Measurements from ENCODE around the gene USH1G. TPM values are rescaled to one million over a fixed set of nuclear protein-coding genes. Genes with fewer than 3 reads are reported as not detected.
A peak's percentile ranks its signal among the peaks of the same experiment; 100 is the strongest.
"Not testable (repeated sequence)": the region's sequence is repeated elsewhere in the genome, so short reads cannot be mapped to it uniquely, and the experiment has no call there.

Gene USH1G
- polyA plus RNA-seq, 3 donors: not detected

DNA sequence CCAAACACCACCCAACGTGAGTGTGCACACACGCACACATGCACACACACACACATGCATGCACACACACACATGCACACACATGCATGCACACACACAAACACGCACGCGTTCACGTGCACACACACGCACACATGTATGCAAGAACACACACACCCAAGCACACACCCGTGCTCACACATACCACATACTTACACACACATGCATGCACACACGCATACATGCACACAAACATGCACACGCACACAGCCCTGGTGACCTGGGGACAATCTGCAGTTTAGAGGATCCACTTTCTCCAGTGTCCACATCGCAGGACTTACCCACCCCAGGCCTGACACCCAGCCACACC is 6.2 kb downstream of the USH1G start:
- H3K9me3 Mint-ChIP-seq: peaks cover 5 to 10% (median 6%) of the 10 kb centered on the region in 7 donors
- WGBS (ENCODE audit: insufficient coverage): 88% methylated on average over 10 of the region's 11 CpGs
- Histone ChIP-seq H4K20me1 (ENCODE audit: insufficient read depth, low read length) (no peaks in the 10 kb centered on the region), H3K79me2 (ENCODE audit: insufficient read depth, low read length) (no peaks in the 10 kb centered on the region), H2AFZ (ENCODE audit: insufficient read depth, low read depth, low read length, poor library complexity, severe bottlenecking) (peak overlapping the region; percentile 79), H3K4me1 (ENCODE audit: control insufficient read depth in 1 of 2, insufficient read depth in 2 of 2, low read length in 2 of 2) (peaks cover 22 to 37% of the 10 kb centered on the region in 2 donors), H3K27ac (ENCODE audit: low read depth in 1 of 2, low read length in 2 of 2) (no peak overlapping the region), H3K4me2 (replicated peaks; ENCODE audit: extremely low read depth, low read length, poor library complexity, severe bottlenecking) (peak overlapping the region; percentile 72), H3K27me3 (ENCODE audit: control insufficient read depth in 2 of 2, insufficient read depth in 2 of 2, low read length in 2 of 2) (peaks cover 7 to 27% of the 10 kb centered on the region in 2 donors), H3K4me3 (replicated peaks in 1 of 3; ENCODE audit: low read depth in 2 of 3, low read length in 3 of 3) (peak overlapping the region in 1 of 3 experiments; percentile 62), H3K36me3 (replicated peaks in 1 of 2; ENCODE audit: control insufficient read depth in 1 of 2, insufficient read depth in 2 of 2, low read length in 2 of 2) (no peaks in the 10 kb centered on the region), H3K9me3 (replicated peaks in 1 of 2; ENCODE audit: control insufficient read depth in 1 of 2, insufficient read depth in 1 of 2, low read length in 2 of 2) (peaks cover 0 to 5% of the 10 kb centered on the region in 2 donors), H3K9ac (ENCODE audit: insufficient read depth, low read length, poor library complexity, severe bottlenecking) (no peak overlapping the region)
- intact Hi-C loops (cut with micrococcal nuclease): no loop called here
- peaks cover 24% of the 10 kb centered on the region for H3K4me1 Mint-ChIP-seq
- H3K27ac Mint-ChIP-seq: peak overlapping the region in 1 of 7 donors; percentile 13
- DNase-seq: no peak
- H3K27me3 Mint-ChIP-seq (ENCODE audit: low read depth in 3 of 3): peaks cover 24 to 33% (median 30%) of the 10 kb centered on the region in 3 donors
- peak overlapping the region in 1 of 2 donors; percentile 76 for H3K4me3 Mint-ChIP-seq
- TF ChIP-seq, protein P1, sequence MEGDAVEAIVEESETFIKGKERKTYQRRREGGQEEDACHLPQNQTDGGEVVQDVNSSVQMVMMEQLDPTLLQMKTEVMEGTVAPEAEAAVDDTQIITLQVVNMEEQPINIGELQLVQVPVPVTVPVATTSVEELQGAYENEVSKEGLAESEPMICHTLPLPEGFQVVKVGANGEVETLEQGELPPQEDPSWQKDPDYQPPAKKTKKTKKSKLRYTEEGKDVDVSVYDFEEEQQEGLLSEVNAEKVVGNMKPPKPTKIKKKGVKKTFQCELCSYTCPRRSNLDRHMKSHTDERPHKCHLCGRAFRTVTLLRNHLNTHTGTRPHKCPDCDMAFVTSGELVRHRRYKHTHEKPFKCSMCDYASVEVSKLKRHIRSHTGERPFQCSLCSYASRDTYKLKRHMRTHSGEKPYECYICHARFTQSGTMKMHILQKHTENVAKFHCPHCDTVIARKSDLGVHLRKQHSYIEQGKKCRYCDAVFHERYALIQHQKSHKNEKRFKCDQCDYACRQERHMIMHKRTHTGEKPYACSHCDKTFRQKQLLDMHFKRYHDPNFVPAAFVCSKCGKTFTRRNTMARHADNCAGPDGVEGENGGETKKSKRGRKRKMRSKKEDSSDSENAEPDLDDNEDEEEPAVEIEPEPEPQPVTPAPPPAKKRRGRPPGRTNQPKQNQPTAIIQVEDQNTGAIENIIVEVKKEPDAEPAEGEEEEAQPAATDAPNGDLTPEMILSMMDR (IDR thresholded peaks at IDR 0.05): no peak
- H3K36me3 Mint-ChIP-seq: peaks cover 0 to 4% of the 10 kb centered on the region in 2 donors

DNA sequence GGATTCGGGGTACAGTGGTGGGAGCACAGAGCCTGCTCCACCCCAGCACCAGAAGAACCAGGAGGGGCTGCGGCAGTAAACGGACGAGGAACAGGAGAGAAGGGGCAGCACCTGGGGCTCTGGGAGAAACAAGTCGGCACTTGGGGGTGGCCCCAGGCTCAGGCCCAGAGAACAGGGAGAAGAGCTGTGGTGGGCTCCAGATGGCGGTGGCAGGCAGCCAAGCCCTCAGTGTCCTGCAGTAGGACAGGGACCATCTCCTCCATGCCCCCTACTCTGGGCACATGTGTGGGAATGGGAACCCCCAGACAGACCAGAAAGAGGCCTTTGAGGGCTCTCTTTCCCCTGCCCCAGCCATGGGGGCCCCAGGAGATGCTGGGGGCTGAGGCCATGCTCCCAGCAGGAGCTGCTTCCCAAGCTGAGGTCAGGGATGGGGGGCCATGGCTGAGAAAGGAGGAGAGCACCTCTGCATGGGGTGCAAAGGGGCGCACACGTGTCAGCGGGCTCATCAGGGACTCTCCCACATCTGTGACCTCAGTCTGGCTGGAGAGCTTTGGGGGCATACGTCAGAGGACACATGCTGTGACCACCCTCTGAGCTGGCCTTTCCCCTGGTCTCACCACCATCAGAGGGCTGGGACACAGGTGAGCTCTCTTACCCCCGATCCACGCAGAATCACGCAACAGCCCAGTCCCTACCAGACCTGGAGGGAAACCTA is 6.8 kb downstream of the USH1G start:
- Histone ChIP-seq H3K36me3 (replicated peaks in 1 of 2; ENCODE audit: control insufficient read depth in 1 of 2, insufficient read depth in 2 of 2, low read length in 2 of 2) (no peaks in the 10 kb centered on the region), H3K27ac (ENCODE audit: low read depth in 1 of 2, low read length in 2 of 2) (no peak overlapping the region), H3K79me2 (ENCODE audit: insufficient read depth, low read length) (no peaks in the 10 kb centered on the region), H2AFZ (ENCODE audit: insufficient read depth, low read depth, low read length, poor library complexity, severe bottlenecking) (no peak overlapping the region), H3K4me3 (replicated peaks in 1 of 3; ENCODE audit: low read depth in 2 of 3, low read length in 3 of 3) (no peak overlapping the region), H3K27me3 (ENCODE audit: control insufficient read depth in 2 of 2, insufficient read depth in 2 of 2, low read length in 2 of 2) (peaks cover 2 to 22% of the 10 kb centered on the region in 2 donors), H3K9ac (ENCODE audit: insufficient read depth, low read length, poor library complexity, severe bottlenecking) (no peak overlapping the region), H4K20me1 (ENCODE audit: insufficient read depth, low read length) (no peaks in the 10 kb centered on the region), H3K4me2 (replicated peaks; ENCODE audit: extremely low read depth, low read length, poor library complexity, severe bottlenecking) (no peak overlapping the region), H3K9me3 (replicated peaks in 1 of 2; ENCODE audit: control insufficient read depth in 1 of 2, insufficient read depth in 1 of 2, low read length in 2 of 2) (peaks cover 0 to 5% of the 10 kb centered on the region in 2 donors), H3K4me1 (ENCODE audit: control insufficient read depth in 1 of 2, insufficient read depth in 2 of 2, low read length in 2 of 2) (peaks cover 22 to 37% of the 10 kb centered on the region in 2 donors)
- Mint-ChIP-seq H3K27me3 (ENCODE audit: low read depth in 3 of 3) (peaks cover 20 to 28% (median 25%) of the 10 kb centered on the region in 3 donors), H3K4me3 (peak overlapping the region in 1 of 2 donors; percentile 76), H3K36me3 (peaks cover 0 to 4% of the 10 kb centered on the region in 2 donors), H3K27ac (peak overlapping the region in 1 of 7 donors; percentile 13), H3K4me1 (peaks cover 24% of the 10 kb centered on the region), H3K9me3 (peaks cover 5 to 10% (median 6%) of the 10 kb centered on the region in 7 donors)
- TF ChIP-seq, protein P1 (IDR thresholded peaks at IDR 0.05): no peak
- WGBS (ENCODE audit: insufficient coverage): 96% methylated on average over 11 of the region's 13 CpGs
- no peak for DNase-seq
- intact Hi-C loops (cut with micrococcal nuclease): no loop called here

DNA sequence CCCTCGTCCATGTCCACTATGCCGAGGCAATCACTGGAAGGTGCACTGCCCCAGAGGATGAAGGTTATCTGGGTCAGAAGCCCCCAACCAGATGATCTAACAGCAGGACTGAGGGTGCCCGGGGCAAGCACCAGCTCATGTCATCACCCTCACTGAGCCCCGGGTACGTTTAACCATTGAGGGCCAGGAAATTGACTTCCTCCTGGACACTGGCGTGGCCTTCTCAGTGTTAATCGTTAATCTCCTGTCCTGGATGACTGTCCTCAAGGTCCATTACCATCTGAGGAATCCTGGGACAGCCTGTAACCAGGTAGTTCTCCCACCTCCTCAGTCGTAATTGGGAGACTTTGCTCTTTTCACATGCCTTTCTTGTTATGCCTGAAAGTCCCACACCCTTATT is 11.6 kb downstream of the USH1G start:
- 69% methylated on average over 5 of the region's 8 CpGs for WGBS (ENCODE audit: insufficient coverage)
- DNase-seq; H3K4me1 Mint-ChIP-seq; H3K4me3 ChIP-seq (replicated peaks in 1 of 3; ENCODE audit: low read depth in 2 of 3, low read length in 3 of 3); intact Hi-C loops (cut with micrococcal nuclease); H3K4me3 Mint-ChIP-seq; H4K20me1 ChIP-seq (ENCODE audit: insufficient read depth, low read length); H3K79me2 ChIP-seq (ENCODE audit: insufficient read depth, low read length); H3K9ac ChIP-seq (ENCODE audit: insufficient read depth, low read length, poor library complexity, severe bottlenecking); H3K4me2 ChIP-seq (replicated peaks; ENCODE audit: extremely low read depth, low read length, poor library complexity, severe bottlenecking); H3K27me3 ChIP-seq (ENCODE audit: control insufficient read depth in 2 of 2, insufficient read depth in 2 of 2, low read length in 2 of 2); H2AFZ ChIP-seq (ENCODE audit: insufficient read depth, low read depth, low read length, poor library complexity, severe bottlenecking); H3K9me3 ChIP-seq (replicated peaks in 1 of 2; ENCODE audit: control insufficient read depth in 1 of 2, insufficient read depth in 1 of 2, low read length in 2 of 2); H3K36me3 ChIP-seq (replicated peaks in 1 of 2; ENCODE audit: control insufficient read depth in 1 of 2, insufficient read depth in 2 of 2, low read length in 2 of 2); H3K36me3 Mint-ChIP-seq; H3K27ac ChIP-seq (ENCODE audit: low read depth in 1 of 2, low read length in 2 of 2); H3K27ac Mint-ChIP-seq; H3K4me1 ChIP-seq (ENCODE audit: control insufficient read depth in 1 of 2, insufficient read depth in 2 of 2, low read length in 2 of 2): not testable (repeated sequence)
- Mint-ChIP-seq H3K27me3 (ENCODE audit: low read depth in 3 of 3) (peaks cover 8 to 19% (median 14%) of the 10 kb centered on the region in 3 donors), H3K9me3 (peaks cover 5 to 15% (median 8%) of the 10 kb centered on the region in 7 donors)
